Stimulated activated CD4-positive, alpha-beta T cell treated with anti-CD3 and anti-CD28 coated beads, Interleukin-12 subunit alpha, Interleukin-12 subunit beta, amount 100 ng/mL, for 24 hours (primary cell): ENCODE data around the gene TRIM25.

Experiments used
- DNase-seq, 2 experiments: peaks; one replicate each; pipeline ENCODE4 v3.0.0-alpha.2; 2020; ENCODE audit warnings: low read depth in 2 of 2

The TRIM25 gene

DNA sequence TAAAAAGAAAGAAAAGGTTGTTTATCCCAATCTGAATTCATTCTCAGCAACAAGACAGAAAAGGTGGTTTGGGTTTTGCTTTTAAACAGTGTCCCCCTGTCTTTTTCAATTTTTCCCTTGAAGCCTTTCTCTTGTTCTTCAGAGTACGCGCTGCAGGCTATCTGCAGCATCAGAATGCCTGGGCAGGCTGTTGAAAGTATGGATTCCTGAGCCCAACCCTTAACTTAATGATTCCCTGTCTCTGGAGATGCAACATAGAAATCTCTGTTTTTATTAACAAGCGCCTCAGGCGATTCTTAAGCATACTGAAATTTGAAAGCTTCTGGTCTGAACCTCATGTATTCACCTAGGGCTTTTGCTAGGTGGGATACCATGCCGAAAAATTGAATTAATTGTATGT is 47.8 kb downstream of the TRIM25 start:
- DNase-seq: no peak

- DNase-seq: no peak
These were observed 49.9 kb downstream of the TRIM25 start for GRCh38 chr17:56863974-56864373.

- no peak for DNase-seq
These were observed 52.0 kb downstream of the TRIM25 start for GRCh38 chr17:56861899-56862298.

DNA sequence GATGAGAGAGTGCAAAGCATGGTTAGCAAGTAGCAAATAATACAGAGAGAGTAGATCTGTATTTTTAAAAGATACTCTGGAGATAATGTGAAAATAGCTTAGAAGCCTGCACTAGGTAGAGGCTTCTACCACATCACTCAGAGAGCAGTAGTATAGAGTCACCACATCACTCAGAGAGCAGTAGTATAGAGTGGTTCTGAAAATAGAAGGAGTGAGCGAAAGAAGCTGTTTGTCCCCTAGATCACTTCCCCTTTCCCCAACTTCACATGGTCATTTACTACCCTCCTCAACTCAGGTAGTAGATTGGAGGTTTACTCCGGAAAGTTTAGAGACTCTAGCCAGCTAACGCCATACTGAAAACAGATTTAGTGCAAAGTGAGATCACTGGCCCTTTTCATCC is 62.8 kb downstream of the TRIM25 start:
- DNase-seq: no peak

DNA sequence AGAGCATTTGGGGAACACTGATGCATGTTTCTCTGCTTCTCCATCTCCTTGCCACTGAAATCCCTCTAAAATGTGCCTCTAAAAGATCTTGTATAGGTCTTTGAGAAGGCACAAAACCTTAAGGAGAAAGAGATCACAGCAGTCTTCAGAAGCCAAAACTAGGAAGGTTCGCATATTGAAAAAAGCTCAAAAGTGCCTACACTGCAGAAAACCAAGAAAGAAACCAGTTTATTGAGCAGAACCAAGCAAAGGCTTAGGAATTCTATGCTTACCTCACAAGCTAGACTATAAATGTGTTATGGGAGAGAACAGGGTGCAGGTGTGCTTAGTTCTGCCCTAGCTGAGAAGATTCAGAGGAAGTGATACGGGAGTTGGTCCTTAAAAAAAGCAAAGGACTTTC is 63.3 kb downstream of the TRIM25 start:
- no peak for DNase-seq

DNA sequence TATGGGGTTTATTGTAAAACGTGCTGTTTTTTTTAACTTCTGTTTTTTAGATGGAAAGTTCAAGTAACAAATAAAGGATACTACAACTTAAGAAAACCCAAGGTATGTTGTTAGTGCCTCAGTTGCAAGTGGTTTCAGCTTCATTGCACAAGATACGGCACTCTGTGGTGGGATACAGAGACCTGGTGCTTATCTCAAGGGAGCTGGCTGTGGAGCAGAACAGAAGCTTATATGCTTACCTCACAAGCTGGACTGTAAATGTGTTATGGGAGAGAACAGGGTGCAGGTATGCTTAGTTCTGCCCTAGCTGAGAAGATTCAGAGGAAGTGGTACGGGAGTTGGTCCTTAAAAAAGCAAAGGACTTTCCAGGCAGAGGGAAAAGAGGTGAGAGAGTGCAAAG is 64.7 kb downstream of the TRIM25 start:
- DNase-seq: no peak

DNA sequence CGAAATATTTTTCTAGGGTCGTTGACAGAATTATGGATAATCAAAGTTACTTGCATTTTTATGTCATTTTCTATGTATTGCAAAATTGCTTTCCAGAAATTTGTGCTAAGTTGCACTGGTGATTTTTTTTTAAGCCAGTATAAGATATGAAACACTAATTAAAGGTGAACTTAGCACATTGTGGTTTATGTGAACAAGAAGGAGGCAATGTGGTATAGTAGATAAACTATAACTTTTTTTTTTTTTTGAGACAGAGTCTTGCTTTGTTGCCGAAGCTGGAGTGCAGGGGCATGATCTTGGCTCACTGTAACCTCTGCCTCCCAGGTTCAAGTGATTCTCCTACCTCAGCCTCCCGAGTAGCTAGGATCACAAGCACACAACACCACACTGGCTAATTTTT is 66.7 kb downstream of the TRIM25 start:
- no peak for DNase-seq

DNA sequence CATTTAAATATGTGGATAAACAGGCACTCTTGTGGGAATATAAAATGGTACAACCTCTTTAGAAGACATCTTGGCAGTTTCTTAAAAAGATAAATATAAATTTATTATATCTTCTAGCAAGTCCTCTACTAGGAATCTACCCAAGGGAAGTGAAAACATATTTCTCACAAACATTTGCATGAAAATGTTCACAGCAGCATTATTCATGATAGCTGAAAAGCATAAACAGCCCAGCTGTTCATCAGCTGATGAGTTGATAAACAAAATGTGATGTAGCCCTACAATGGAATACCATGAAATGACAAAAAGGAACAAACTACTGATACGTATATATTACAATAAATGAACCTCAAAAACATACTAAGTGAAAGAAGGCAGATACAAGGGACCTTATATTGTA is 67.9 kb downstream of the TRIM25 start:
- DNase-seq: no peak

DNA sequence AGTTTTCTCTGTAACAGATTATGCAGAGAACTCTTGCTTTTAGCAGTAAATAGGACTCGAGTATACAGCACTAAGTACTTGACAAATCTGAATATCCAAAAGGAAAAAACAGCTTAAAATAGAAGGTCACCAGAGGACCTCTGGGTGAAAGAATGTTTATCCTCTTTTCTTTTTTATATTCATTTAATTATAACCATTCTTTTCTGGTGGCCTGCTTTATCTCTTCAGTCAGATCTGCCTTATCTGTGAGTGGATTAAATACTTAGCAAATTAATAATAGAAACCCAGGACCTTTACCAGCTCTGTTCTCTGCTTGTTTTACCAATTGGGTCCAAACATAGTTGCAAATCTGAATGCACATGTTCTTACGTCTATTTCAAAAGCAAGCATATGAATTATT is 71.3 kb downstream of the TRIM25 start:
- no peak for DNase-seq

DNA sequence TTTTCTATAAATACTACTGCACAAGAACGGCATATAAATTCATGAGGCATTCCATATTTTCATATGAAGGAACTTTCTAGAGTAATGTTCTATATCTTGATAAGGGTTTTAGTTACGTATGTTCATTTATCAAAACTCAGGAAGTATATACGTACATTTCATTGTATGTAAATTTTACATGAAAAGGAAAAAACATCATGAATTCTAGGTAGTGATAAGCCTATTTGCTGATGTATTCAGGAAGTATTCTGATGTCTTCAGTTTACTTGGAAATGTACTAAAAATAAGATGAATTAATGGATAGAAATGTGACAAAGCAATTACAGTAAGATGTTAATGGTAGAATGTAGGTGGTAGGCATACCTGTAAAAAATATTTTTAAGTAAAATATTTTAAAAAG is 75.2 kb downstream of the TRIM25 start:
- no peak for DNase-seq
